ENCODE data around the gene ADD1.

The ADD1 gene

DNA sequence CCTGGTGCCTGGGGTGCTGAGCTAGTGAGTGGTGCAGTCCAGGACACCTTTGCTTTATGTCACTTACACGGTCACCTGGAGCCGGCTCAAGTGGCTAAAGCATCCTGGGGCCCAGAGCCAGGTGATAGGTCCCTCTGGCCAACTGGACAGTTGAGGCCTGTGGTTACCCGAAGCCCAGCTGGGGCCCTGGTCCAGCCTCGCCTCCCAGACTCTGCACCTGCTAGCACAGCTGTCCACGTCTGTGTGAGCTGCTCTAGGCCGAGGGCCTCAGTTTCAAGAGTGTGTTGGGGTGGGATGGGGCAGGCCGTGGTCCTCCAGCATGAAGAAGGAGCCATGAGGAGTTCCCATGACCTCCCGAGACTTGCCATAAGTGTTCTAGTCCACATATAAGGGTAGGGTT lies 7.7 kb upstream of the ADD1 start:
- TF ChIP-seq, protein P1, sequence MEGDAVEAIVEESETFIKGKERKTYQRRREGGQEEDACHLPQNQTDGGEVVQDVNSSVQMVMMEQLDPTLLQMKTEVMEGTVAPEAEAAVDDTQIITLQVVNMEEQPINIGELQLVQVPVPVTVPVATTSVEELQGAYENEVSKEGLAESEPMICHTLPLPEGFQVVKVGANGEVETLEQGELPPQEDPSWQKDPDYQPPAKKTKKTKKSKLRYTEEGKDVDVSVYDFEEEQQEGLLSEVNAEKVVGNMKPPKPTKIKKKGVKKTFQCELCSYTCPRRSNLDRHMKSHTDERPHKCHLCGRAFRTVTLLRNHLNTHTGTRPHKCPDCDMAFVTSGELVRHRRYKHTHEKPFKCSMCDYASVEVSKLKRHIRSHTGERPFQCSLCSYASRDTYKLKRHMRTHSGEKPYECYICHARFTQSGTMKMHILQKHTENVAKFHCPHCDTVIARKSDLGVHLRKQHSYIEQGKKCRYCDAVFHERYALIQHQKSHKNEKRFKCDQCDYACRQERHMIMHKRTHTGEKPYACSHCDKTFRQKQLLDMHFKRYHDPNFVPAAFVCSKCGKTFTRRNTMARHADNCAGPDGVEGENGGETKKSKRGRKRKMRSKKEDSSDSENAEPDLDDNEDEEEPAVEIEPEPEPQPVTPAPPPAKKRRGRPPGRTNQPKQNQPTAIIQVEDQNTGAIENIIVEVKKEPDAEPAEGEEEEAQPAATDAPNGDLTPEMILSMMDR (IDR thresholded peaks at IDR 0.05; ENCODE audit: low read depth, low read length): no peak
- DNase-seq (ENCODE audit: extremely low read depth, low read depth): no peak

DNA sequence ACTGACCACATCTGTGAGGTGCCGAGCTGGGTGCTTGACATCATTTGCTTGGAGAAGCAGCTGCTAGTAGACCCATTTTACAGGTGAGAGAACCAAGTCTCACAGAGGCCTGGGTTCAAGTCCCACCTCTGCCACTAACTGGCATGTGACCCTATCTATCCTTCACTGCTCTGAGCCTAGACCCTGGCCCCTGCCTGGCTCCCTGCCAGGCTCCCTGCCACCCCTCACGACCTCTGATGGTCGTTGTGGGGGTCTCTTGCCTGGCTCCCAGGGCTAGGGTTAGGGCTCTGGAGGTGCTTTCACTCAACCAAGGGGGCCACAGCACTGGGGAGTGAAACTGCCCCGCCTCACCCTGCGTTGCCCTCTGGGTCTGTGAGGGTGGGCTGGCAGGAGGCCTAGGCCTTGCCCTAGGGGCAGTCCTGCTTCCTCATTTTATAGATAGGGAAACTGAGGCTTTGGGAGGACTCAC lies 7.2 kb upstream of the ADD1 start:
- no peak for DNase-seq (ENCODE audit: extremely low read depth, low read depth)
- TF ChIP-seq, protein P1 (IDR thresholded peaks at IDR 0.05; ENCODE audit: low read depth, low read length): no peak

- TF ChIP-seq, protein P1 (IDR thresholded peaks at IDR 0.05; ENCODE audit: low read depth, low read length): no peak
- DNase-seq (ENCODE audit: extremely low read depth, low read depth): no peak
Measured at GRCh38 chr4:2837110-2837903, 6.3 kb upstream of the ADD1 start.

- TF ChIP-seq, protein P1 (IDR thresholded peaks at IDR 0.05; ENCODE audit: low read depth, low read length): no peak
- DNase-seq (ENCODE audit: extremely low read depth, low read depth): no peak
Measured at GRCh38 chr4:2837904-2838496, 5.6 kb upstream of the ADD1 start.

DNA sequence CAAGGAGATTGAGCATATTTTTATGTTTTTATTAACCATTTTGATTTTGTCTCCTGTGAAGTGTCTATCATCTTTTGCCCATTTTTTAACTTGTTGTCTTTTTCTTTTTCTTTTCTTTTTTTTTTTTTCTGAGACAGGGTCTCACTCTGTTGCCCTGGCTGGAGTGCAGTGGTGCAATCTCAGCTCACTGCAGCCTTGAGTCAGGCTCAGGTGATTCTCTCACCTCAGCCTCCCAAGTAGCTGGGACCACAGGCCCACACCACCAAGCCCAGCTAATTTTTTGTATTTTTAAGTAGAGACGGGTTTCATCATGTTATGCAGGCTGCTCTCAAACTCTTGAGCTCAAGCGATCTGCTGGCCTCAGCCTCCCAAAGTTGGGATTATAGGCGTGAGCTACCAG lies 4.6 kb upstream of the ADD1 start:
- DNase-seq (ENCODE audit: extremely low read depth, low read depth): no peak
- TF ChIP-seq, protein P1 (IDR thresholded peaks at IDR 0.05; ENCODE audit: low read depth, low read length): no peak

DNA sequence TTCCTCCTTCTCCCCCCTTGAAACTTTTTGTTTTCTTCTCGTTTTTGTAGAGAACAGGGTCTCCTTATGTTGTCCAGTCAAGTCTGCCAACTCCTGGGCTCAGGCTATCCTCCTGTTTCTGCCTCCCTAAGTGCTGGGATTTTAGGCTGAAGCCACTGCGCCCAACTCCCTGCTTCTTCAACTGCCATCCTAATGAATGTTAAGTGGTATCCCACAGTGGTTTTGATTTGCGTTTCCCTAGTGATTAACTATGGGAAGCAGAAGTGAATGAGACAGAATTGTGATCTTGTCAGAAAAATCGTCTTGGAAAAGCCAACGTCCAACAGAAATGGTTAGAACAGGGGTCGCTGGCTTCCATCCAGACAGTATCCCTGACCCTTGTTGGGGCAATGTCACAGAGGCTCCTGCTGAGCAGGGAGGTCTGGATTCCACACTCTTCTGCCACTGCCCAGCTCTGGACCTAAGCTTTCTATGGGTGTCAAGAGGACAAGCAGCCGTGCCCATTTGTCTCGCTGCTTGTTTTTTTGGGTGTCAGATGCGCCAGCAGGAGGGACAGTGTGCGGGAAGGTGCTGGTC lies 869 bp upstream of the ADD1 start:
- TF ChIP-seq, protein P1 (IDR thresholded peaks at IDR 0.05; ENCODE audit: low read depth, low read length): no peak
- no peak for DNase-seq (ENCODE audit: extremely low read depth, low read depth)

Measured in AG09319 (cell line).